GM19328 (cell line): ENCODE measurements around the gene CYBRD1.
"Not testable (repeated sequence)": the region's sequence is repeated elsewhere in the genome, so short reads cannot be mapped to it uniquely, and the experiment has no call there.

Experiments used
- ATAC-seq: cut with Tn5 transposase; IDR thresholded peaks from one replicate; pipeline ENCODE4 v1.9.1; 2021; ENCODE audit warnings: mild to moderate bottlenecking, moderate library complexity; ENCODE audit not compliant: unreplicated experiment

CYBRD1 gene

GRCh38 chr2:171515672-171516298, 6.5 kb upstream of the CYBRD1 start:
- no peak for ATAC-seq

GRCh38 chr2:171516793-171517192, 5.5 kb upstream of the CYBRD1 start:
- no peak for ATAC-seq

GRCh38 chr2:171520471-171520870, 1.8 kb upstream of the CYBRD1 start:
- no peak for ATAC-seq

- ATAC-seq: no peak
Observed at GRCh38 chr2:171521361-171522051, 768 bp upstream of the CYBRD1 start.

- ATAC-seq: peak; percentile 33
Observed at GRCh38 chr2:171522788-171523087, 464 bp downstream of the CYBRD1 start.

- peak; percentile 34 for ATAC-seq
Observed at GRCh38 chr2:171523088-171524017, 1.1 kb downstream of the CYBRD1 start.

GRCh38 chr2:171524018-171524401, 1.7 kb downstream of the CYBRD1 start:
- no peak for ATAC-seq

GRCh38 chr2:171529914-171530313, 7.6 kb downstream of the CYBRD1 start:
- no peak for ATAC-seq

GRCh38 chr2:171530378-171530777, 8.1 kb downstream of the CYBRD1 start:
- ATAC-seq: no peak

GRCh38 chr2:171530859-171531258, 8.6 kb downstream of the CYBRD1 start:
- ATAC-seq: not testable (repeated sequence)

GRCh38 chr2:171531291-171531690, 9.0 kb downstream of the CYBRD1 start:
- no peak for ATAC-seq

- no peak for ATAC-seq
Observed at GRCh38 chr2:171531836-171532450, 9.7 kb downstream of the CYBRD1 start.

GRCh38 chr2:171533331-171533730, 11.1 kb downstream of the CYBRD1 start:
- ATAC-seq: no peak

- not testable (repeated sequence) for ATAC-seq
Observed at GRCh38 chr2:171535528-171535927, 13.3 kb downstream of the CYBRD1 start.

- no peak for ATAC-seq
Observed at GRCh38 chr2:171540437-171540836, 18.2 kb downstream of the CYBRD1 start.

- no peak for ATAC-seq
Observed at GRCh38 chr2:171541202-171541887, 19.1 kb downstream of the CYBRD1 start.

- no peak for ATAC-seq
Observed at GRCh38 chr2:171545086-171545485, 22.8 kb downstream of the CYBRD1 start.

- ATAC-seq: no peak
Observed at GRCh38 chr2:171547256-171547655, 25.0 kb downstream of the CYBRD1 start.

- no peak for ATAC-seq
Observed at GRCh38 chr2:171547720-171548119, 25.4 kb downstream of the CYBRD1 start.

GRCh38 chr2:171550613-171551012, 28.3 kb downstream of the CYBRD1 start:
- ATAC-seq: no peak

- no peak for ATAC-seq
Observed at GRCh38 chr2:171551836-171552235, 29.6 kb downstream of the CYBRD1 start.
